NB4 (cell line): ENCODE results near the gene FOXP1.

Source experiments
- POLR2A ChIP-seq: IDR thresholded peaks from 2 replicates; pipeline ENCODE4 v1.6.1; 2011; ENCODE audit warnings: mild to moderate bottlenecking; ENCODE audit not compliant: insufficient read length; ENCODE audit errors: extremely low read depth
- TF ChIP-seq, protein P1 (sequence below): IDR thresholded peaks from 2 replicates; pipeline ENCODE4 v1.6.1; 2011; ENCODE audit warnings: low read depth, low read length

DNA sequence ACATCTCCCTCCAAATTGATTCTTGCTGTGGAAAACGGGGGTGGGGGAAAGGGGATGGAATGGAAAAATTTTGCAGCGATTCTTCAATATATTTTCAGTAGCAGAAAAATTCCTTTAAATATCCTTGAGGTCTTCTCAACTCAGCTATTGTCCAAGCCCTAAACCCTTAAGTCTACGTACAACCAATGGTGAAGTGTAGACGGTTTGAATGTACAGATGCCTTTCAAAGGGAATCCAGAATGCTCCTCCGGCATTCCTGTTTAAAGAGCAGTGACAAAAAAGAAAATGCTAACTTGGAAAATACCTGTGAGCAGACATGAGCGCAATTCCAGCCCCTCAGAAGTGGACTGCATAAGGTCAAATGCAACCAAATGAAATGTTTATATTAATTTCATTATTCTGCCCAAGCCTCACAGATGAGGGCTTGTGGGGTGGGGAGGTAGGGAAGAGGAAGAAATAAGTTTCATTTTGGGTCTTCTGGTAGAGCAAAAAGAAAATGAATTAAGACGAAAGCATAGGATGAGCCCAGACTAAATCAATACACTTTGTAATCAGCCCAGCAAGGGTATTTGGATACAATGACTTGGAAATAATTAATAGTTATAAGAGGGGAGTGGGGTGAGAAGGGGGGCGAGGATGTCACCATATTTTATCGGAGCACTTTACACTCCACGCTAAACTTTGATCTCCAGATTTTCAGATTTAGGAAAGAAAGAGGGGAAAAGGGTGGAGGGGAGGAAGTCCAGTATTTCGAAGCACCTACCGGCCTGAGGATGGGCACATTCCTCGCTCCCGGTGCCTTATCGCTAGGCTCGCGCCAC is 2.7 kb downstream of the FOXP1 start:
- TF ChIP-seq, protein P1, sequence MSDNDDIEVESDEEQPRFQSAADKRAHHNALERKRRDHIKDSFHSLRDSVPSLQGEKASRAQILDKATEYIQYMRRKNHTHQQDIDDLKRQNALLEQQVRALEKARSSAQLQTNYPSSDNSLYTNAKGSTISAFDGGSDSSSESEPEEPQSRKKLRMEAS, result no peak
- no peak for TF ChIP-seq POLR2A
